Measurements from ENCODE around the gene PCSK9.

DNA sequence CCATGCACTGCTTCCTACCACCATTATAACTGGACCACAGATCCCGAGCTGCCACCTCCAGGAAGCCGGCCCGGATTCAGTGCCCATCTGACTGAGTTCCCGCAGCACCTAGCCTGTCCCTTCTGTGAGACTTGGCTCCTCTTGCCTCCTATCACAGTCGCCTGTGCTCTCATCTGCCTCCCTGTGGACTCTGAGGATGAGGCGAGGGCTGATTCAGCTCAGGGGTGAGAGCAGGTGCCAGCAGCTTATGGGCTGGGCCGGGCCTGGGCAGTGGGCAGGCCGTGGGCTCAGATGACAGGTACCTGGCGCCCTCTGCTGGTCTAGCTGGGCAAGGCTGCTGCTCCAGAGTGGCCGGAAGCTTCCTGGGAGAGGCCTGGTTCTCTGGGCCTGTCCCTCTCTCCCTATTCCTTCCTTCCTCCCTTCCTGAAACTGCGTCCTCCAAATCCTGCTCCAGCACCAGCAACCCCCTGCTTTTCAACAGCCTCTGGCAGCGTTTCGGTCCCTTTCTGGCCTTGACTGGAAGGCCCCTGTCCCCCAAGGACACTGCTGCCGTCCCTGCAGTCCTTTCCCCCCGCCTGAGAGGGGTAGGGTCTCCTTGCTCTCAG, 17.3 kb upstream of the PCSK9 start:
- TF ChIP-seq POLR2A (IDR thresholded peaks at IDR 0.05), result no peak
- TF ChIP-seq, protein P1, sequence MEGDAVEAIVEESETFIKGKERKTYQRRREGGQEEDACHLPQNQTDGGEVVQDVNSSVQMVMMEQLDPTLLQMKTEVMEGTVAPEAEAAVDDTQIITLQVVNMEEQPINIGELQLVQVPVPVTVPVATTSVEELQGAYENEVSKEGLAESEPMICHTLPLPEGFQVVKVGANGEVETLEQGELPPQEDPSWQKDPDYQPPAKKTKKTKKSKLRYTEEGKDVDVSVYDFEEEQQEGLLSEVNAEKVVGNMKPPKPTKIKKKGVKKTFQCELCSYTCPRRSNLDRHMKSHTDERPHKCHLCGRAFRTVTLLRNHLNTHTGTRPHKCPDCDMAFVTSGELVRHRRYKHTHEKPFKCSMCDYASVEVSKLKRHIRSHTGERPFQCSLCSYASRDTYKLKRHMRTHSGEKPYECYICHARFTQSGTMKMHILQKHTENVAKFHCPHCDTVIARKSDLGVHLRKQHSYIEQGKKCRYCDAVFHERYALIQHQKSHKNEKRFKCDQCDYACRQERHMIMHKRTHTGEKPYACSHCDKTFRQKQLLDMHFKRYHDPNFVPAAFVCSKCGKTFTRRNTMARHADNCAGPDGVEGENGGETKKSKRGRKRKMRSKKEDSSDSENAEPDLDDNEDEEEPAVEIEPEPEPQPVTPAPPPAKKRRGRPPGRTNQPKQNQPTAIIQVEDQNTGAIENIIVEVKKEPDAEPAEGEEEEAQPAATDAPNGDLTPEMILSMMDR (IDR thresholded peaks at IDR 0.05), result peak in 5 of 6 experiments; percentile 10 to 99 (median 93)
